Lower lobe of right lung (tissue), 2 donors: Measurements from ENCODE around the gene NGDN. TPM values are rescaled to one million over a fixed set of nuclear protein-coding genes. Genes with fewer than 3 reads are reported as not detected.

Experiments used
- ATAC-seq, 2 donors: fragments of 200-7000 bp; cut with Tn5 transposase; one replicate each; pipeline ENCODE4 v1.9.1; 2020 to 2022; ENCODE audit warnings: mild to moderate bottlenecking in 2 of 2, moderate library complexity in 2 of 2
- DNase-seq: peaks from one replicate; pipeline ENCODE4 v3.0.0-alpha.2; 2020
- H3K27ac ChIP-seq: fragments of 200-600 bp; one replicate; pipeline ENCODE4 v1.8.0; 2022
- H3K27me3 ChIP-seq: fragments of 200-600 bp; one replicate; pipeline ENCODE4 v1.8.0; 2022; ENCODE audit warnings: low read depth
- H3K36me3 ChIP-seq: fragments of 200-600 bp; one replicate; pipeline ENCODE4 v1.8.0; 2022; ENCODE audit warnings: mild to moderate bottlenecking
- H3K4me1 ChIP-seq: fragments of 200-600 bp; one replicate; pipeline ENCODE4 v1.8.0; 2022
- H3K4me3 ChIP-seq: fragments of 200-600 bp; one replicate; pipeline ENCODE4 v1.8.0; 2022; ENCODE audit warnings: mild to moderate bottlenecking
- H3K9me3 ChIP-seq: fragments of 200-600 bp; one replicate; pipeline ENCODE4 v1.8.0; 2022
- CTCF ChIP-seq: fragments of 200-600 bp; IDR thresholded peaks from one replicate; pipeline ENCODE4 v1.8.0; 2022; ENCODE audit warnings: antibody characterized with exemption, mild to moderate bottlenecking
- intact Hi-C: fragments of 100-400 bp; cut with DNase I; formaldehyde crosslinking; loops from one replicate; pipeline ENCODE4 v1.11.0; 2022
- total RNA-seq: library from RNA; stranded (reverse); fragmentation: NEBNext Ultra II Directional; extraction: Animal tissue kit (Norgen Biotek cat#: 25700); gene quantifications from one replicate; pipeline ENCODE4 v1.2.1, GENCODE V29; 2021
- donor health status: DM: no; HTN: yes; CAD: no; lungs with severe emphysema.

Gene NGDN
- total RNA-seq, 1 donor from 2014 or later, result 33.3 TPM

- ATAC-seq, result no peak
- Histone ChIP-seq H3K27ac (no peak overlapping the region), H3K36me3 (peaks cover 47% of the 10 kb centered on the region), H3K4me3 (no peak overlapping the region), H3K27me3 (no peaks in the 10 kb centered on the region), H3K9me3 (no peaks in the 10 kb centered on the region), H3K4me1 (no peaks in the 10 kb centered on the region)
- DNase-seq, result no peak
- intact Hi-C loops, result no loop called here
- no peak for TF ChIP-seq CTCF
These were observed 12.0 kb downstream of the NGDN start for GRCh38 chr14:23481362-23481970.

GRCh38 chr14:23481979-23482822 lies 12.7 kb downstream of the NGDN start:
- Histone ChIP-seq H3K4me1 (no peaks in the 10 kb centered on the region), H3K27me3 (no peaks in the 10 kb centered on the region), H3K36me3 (peaks cover 44% of the 10 kb centered on the region), H3K4me3 (no peak overlapping the region), H3K9me3 (no peaks in the 10 kb centered on the region), H3K27ac (no peak overlapping the region)
- no peak for TF ChIP-seq CTCF
- ATAC-seq (no peak), DNase-seq (no peak)
- intact Hi-C loops, result no loop called here

GRCh38 chr14:23482823-23483148 lies 13.3 kb downstream of the NGDN start:
- H3K9me3 ChIP-seq, result no peaks in the 10 kb centered on the region
- ATAC-seq, result no peak
- no peak for DNase-seq
- peaks cover 42% of the 10 kb centered on the region for H3K36me3 ChIP-seq
- H3K4me3 ChIP-seq, result no peak overlapping the region
- intact Hi-C loops, result no loop called here
- H3K4me1 ChIP-seq, result no peaks in the 10 kb centered on the region
- no peaks in the 10 kb centered on the region for H3K27me3 ChIP-seq
- TF ChIP-seq CTCF, result no peak
- H3K27ac ChIP-seq, result no peak overlapping the region

GRCh38 chr14:23483236-23483854 lies 13.8 kb downstream of the NGDN start:
- DNase-seq (no peak), ATAC-seq (no peak)
- Histone ChIP-seq H3K27ac (no peak overlapping the region), H3K27me3 (no peaks in the 10 kb centered on the region), H3K36me3 (peaks cover 43% of the 10 kb centered on the region), H3K4me1 (no peaks in the 10 kb centered on the region), H3K4me3 (no peak overlapping the region), H3K9me3 (no peaks in the 10 kb centered on the region)
- TF ChIP-seq CTCF, result no peak
- intact Hi-C loops, result no loop called here

GRCh38 chr14:23485326-23485725 lies 15.8 kb downstream of the NGDN start:
- no peak for TF ChIP-seq CTCF
- no peak overlapping the region for H3K27ac ChIP-seq
- no peaks in the 10 kb centered on the region for H3K27me3 ChIP-seq
- DNase-seq (no peak), ATAC-seq (no peak)
- H3K4me3 ChIP-seq, result no peak overlapping the region
- intact Hi-C loops, result no loop called here
- H3K4me1 ChIP-seq, result no peaks in the 10 kb centered on the region
- peaks cover 45% of the 10 kb centered on the region for H3K36me3 ChIP-seq
- H3K9me3 ChIP-seq, result no peaks in the 10 kb centered on the region
